HCT116 (cell line): ENCODE results near the gene COA8. TPM values are rescaled to one million over a fixed set of nuclear protein-coding genes. Genes with fewer than 3 reads are reported as not detected.
A peak's percentile ranks its signal among the peaks of the same experiment; 100 is the strongest.

Source experiments
- ATAC-seq: fragments of 200-7000 bp; cut with Tn5 transposase; 2 replicates; pipeline ENCODE4 v1.9.1; 2020; ENCODE audit warnings: mild to moderate bottlenecking, moderate library complexity
- BruUV-seq: library from RNA; stranded (reverse); fragments of 400-500 nt; replicated peaks from 2 replicates; lab custom pipeline; 2021; lab: Mats Ljungman, UMichigan
- CTCF ChIA-PET: fragments of 300-600 bp; sonication (Branson Sonifier 250); formaldehyde crosslinking; loops from one replicate; lab custom pipeline; 2021; ENCODE audit warnings: antibody characterized with exemption; lab: Charles Lee
- POLR2A ChIA-PET: fragments of 300-600, 350-600 bp; sonication (Branson Sonifier 250); formaldehyde crosslinking; loops from one replicate; lab custom pipeline; 2021; ENCODE audit warnings: antibody characterized with exemption; lab: Charles Lee
- RAD21 ChIA-PET, 2 experiments: fragments of 300-600 bp; sonication (Branson Sonifier 250); formaldehyde crosslinking; loops; one replicate each; lab custom pipeline; 2023; ENCODE audit warnings: low total read pairs in 2 of 2; ENCODE audit not compliant: uncharacterized antibody in 2 of 2, unreplicated experiment in 2 of 2, low non-redundant PET in 1 of 2; lab: Charles Lee
- DNase-seq: peaks from one replicate; pipeline ENCODE4 v3.0.0-alpha.2; 2010; ENCODE audit warnings: low read depth, low spot score
- H2AFZ ChIP-seq: fragments of 200-600 bp; shearing (Covaris generic), sonication (generic); 2 replicates; pipeline ENCODE4 v1.6.1; 2017; ENCODE audit warnings: low read depth, mixed run types, mixed read lengths, antibody characterized with exemption, low read length; ENCODE audit not compliant: poor library complexity, severe bottlenecking
- H3K27ac ChIP-seq: 2 replicates; pipeline ENCODE4 v1.5.1; 2012; ENCODE audit warnings: low read depth, low read length
- H3K27me3 ChIP-seq: fragments of 200-600 bp; sonication (generic); 2 replicates; pipeline ENCODE4 v1.6.1; 2016; ENCODE audit warnings: mixed run types, low read length, mixed read lengths; ENCODE audit not compliant: insufficient read depth
- H3K36me3 ChIP-seq, 2 experiments: fragments of 200-500 bp in 1 of 2; fragments of 200-600 bp in 1 of 2; sonication (Bioruptor generic) in 1 of 2; sonication (generic) in 1 of 2; 2 replicates each; pipeline versions ENCODE4 v1.5.1 to v1.6.1; 2014 to 2016; ENCODE audit warnings: low read length in 2 of 2, inconsistent platforms in 1 of 2, mixed read lengths in 1 of 2, mixed run types in 1 of 2; ENCODE audit not compliant: insufficient read depth in 2 of 2, control insufficient read depth in 1 of 2
- H3K4me1 ChIP-seq, 2 experiments: fragments of 200-600 bp in 1 of 2; sonication (generic) in 1 of 2; 2 replicates each; pipeline versions ENCODE4 v1.5.1 to v1.6.1; 2012 to 2017; ENCODE audit warnings: low read length in 2 of 2, inconsistent platforms in 1 of 2, mild to moderate bottlenecking in 1 of 2, mixed read lengths in 1 of 2, mixed run types in 1 of 2, moderate library complexity in 1 of 2; ENCODE audit not compliant: insufficient read depth in 2 of 2, control insufficient read depth in 1 of 2
- H3K4me2 ChIP-seq: fragments of 200-600 bp; sonication (generic); 2 replicates; pipeline ENCODE4 v1.6.1; 2017; ENCODE audit warnings: mixed run types, low read length, mixed read lengths
- H3K4me3 ChIP-seq, 2 experiments: fragments of 200-600 bp in 1 of 2; sonication (generic) in 1 of 2; replicated peaks in 1 of 2; 2 replicates each; pipeline ENCODE4 v1.5.1; 2011 to 2016; ENCODE audit warnings: low read length in 2 of 2, control low read depth in 1 of 2, low read depth in 1 of 2, mild to moderate bottlenecking in 1 of 2, mixed read lengths in 1 of 2, mixed run types in 1 of 2
- H3K79me2 ChIP-seq: fragments of 200-600 bp; sonication (generic); 2 replicates; pipeline ENCODE4 v1.6.1; 2017; ENCODE audit warnings: mild to moderate bottlenecking, mixed run types, low read length, moderate library complexity, mixed read lengths; ENCODE audit not compliant: insufficient read depth
- H3K9ac ChIP-seq: fragments of 200-600 bp; sonication (generic); 2 replicates; pipeline ENCODE4 v1.6.1; 2016; ENCODE audit warnings: low read length, mixed read lengths
- H3K9me2 ChIP-seq: fragments of 200-600 bp; sonication (generic), shearing (Covaris generic); 2 replicates; pipeline ENCODE4 v1.6.1; 2017; ENCODE audit warnings: mixed run types, mild to moderate bottlenecking, moderate library complexity; ENCODE audit not compliant: insufficient read depth
- H3K9me3 ChIP-seq, 2 experiments: fragments of 200-500 bp in 1 of 2; fragments of 200-600 bp in 1 of 2; sonication (Bioruptor generic) in 1 of 2; sonication (generic) in 1 of 2; 2 replicates each; pipeline ENCODE4 v1.6.1; 2014 to 2017; ENCODE audit warnings: low read length in 2 of 2, mixed read lengths in 2 of 2, inconsistent platforms in 1 of 2, low read depth in 1 of 2, mild to moderate bottlenecking in 1 of 2, mixed run types in 1 of 2, moderate library complexity in 1 of 2; ENCODE audit not compliant: control insufficient read depth in 1 of 2, insufficient read depth in 1 of 2
- H4K20me1 ChIP-seq: fragments of 200-600 bp; sonication (generic), shearing (Covaris generic); 2 replicates; pipeline ENCODE4 v1.6.1; 2017; ENCODE audit warnings: mixed run types, mild to moderate bottlenecking, moderate library complexity; ENCODE audit not compliant: insufficient read depth
- CTCF ChIP-seq, 3 experiments: fragments of 200-600 bp in 1 of 3; sonication (generic) in 1 of 3; IDR thresholded peaks in 2 of 3; conservative IDR thresholded peaks in 1 of 3; 2 replicates each; pipeline ENCODE4 v1.5.1; 2012 to 2017; ENCODE audit warnings: low read depth in 2 of 3, low read length in 2 of 3, antibody characterized with exemption in 1 of 3, borderline replicate concordance in 1 of 3, control low read depth in 1 of 3, mild to moderate bottlenecking in 1 of 3, mixed read lengths in 1 of 3, mixed run types in 1 of 3, moderate library complexity in 1 of 3; ENCODE audit not compliant: insufficient read depth in 1 of 3
- EZH2 ChIP-seq: fragments of 200-600 bp; sonication (generic); IDR thresholded peaks from 2 replicates; pipeline ENCODE4 v1.6.1; 2017; ENCODE audit warnings: antibody characterized with exemption, mixed run types
- POLR2AphosphoS5 ChIP-seq: IDR thresholded peaks from 2 replicates; pipeline ENCODE4 v1.6.1; 2011; ENCODE audit warnings: mild to moderate bottlenecking, low read depth, low read length, moderate library complexity
- REST ChIP-seq: IDR thresholded peaks from 2 replicates; pipeline ENCODE4 v1.6.1; 2012; ENCODE audit warnings: low read depth
- intact Hi-C: fragments of 100-400 bp; cut with micrococcal nuclease; formaldehyde crosslinking; loops from 2 replicates; pipeline ENCODE4 v1.10.0; 2022
- total RNA-seq: library from RNA; stranded (reverse); gene quantifications from one replicate; pipeline ENCODE4 v1.2.1, GENCODE V29; 2021; ENCODE audit not compliant: unreplicated experiment

COA8 gene
- total RNA-seq, 1 experiment from 2014 or later: 29.4 TPM

- H3K9ac ChIP-seq: no peak overlapping the region
- intact Hi-C loops: loop anchor here (1.0 kb wide), 1 partner anchor 28 kb away; no protein-coding TSS in a partner anchor
- CTCF ChIA-PET: interaction anchor here (0.6 to 3.4 kb wide), 9 partner anchors 9 to 43 kb away, joined by 3 to 38 read pairs (median 4); partner anchors contain the start of gene TRMT61A
Measured at GRCh38 chr14:103518422-103519042, 44.2 kb upstream of the COA8 start.

More at GRCh38 chr14:103518422-103519042, 44.2 kb upstream of the COA8 start:
- no peaks in the 10 kb centered on the region; the same call in 1 of the 2 replicates for H4K20me1 ChIP-seq
- ChIA-PET RAD21 (interaction anchor here (1.4 kb wide), 2 partner anchors 28 to 29 kb away, joined by 5 to 6 read pairs; no protein-coding TSS in a partner anchor), POLR2A (interaction anchor here (1.0 to 1.7 kb wide), 4 partner anchors 10 to 34 kb away, joined by 3 to 11 read pairs (median 4); partner anchors contain the start of gene TRMT61A)
- no peak overlapping the region for H2AFZ ChIP-seq
- H3K27ac ChIP-seq: peak overlapping the region; percentile 54; the same call in 1 of the 2 replicates
- no peaks in the 10 kb centered on the region for H3K9me2 ChIP-seq
- H3K4me1 ChIP-seq: peaks cover 13 to 40% of the 10 kb centered on the region in 2 experiments; a peak in 3 of 4 replicates
- no peak for DNase-seq
- peaks cover 16% of the 10 kb centered on the region; the same call in 1 of the 2 replicates for H3K79me2 ChIP-seq
- 0 out of 2 replicates have a peak, but pooled peaks have one; percentile 17 for TF ChIP-seq POLR2AphosphoS5
- TF ChIP-seq EZH2: no peak
- no peak for TF ChIP-seq REST
- TF ChIP-seq CTCF (IDR thresholded peaks at IDR 0.05 in 2 of 3, conservative IDR thresholded peaks at IDR 0.05 in 1 of 3; ENCODE audit: borderline replicate concordance in 1 of 3, insufficient read depth in 1 of 3, low read depth in 2 of 3, low read length in 2 of 3): peak in 2 of 3 experiments; percentile 97; a peak in 4 of 6 replicates
- no peaks in the 10 kb centered on the region for H3K9me3 ChIP-seq
- peak; percentile 44 for ATAC-seq
- H3K4me3 ChIP-seq: no peak overlapping the region
- peak overlapping the region; percentile 13 for H3K4me2 ChIP-seq
- peaks cover 0 to 12% of the 10 kb centered on the region in 2 experiments; a peak in 2 of 4 replicates for H3K36me3 ChIP-seq
- BruUV-seq: no TSS peak
- no peaks in the 10 kb centered on the region for H3K27me3 ChIP-seq
